HG03469 (cell line): Measurements from ENCODE around the gene GTSF1L.
A peak's percentile ranks its signal among the peaks of the same experiment; 100 is the strongest.
"Not testable (repeated sequence)": the region's sequence is repeated elsewhere in the genome, so short reads cannot be mapped to it uniquely, and the experiment has no call there.

ENCODE experiments used
- ATAC-seq: cut with Tn5 transposase; IDR thresholded peaks from one replicate; pipeline ENCODE4 v1.9.1; 2021; ENCODE audit warnings: mild to moderate bottlenecking, moderate library complexity, moderate number of reproducible peaks; ENCODE audit not compliant: unreplicated experiment

The GTSF1L gene

DNA sequence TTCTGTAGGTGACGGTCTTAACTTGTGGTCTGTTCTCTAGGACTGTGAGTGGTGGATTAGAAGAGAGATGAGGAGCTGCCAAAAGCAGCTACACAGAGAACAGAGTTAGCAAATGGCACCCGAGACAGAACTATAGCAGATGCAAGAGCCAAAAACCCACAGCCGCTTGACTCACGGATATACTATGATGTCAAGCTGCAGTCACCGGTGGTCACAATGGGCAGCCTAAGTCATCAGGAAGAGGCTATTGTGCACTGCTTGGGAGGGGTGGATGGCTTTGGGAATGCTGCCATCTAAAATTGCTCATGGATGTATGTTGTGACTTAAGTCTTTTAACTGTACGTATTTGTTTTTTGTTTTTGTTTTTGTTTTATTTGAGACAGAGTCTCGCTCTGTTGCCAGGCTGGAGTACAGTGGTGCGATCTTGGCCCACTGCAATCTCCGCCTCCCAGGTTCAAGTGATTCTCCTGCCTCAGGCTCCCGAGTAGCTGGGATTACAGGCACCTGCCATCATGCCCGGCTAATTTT lies at the start of gene GTSF1L:
Gene GTSF1L, minus strand, starts transcription at position 192 of the 528 bp plus-strand sequence. CDS start 308 bp downstream, outside the sequence.
- ATAC-seq: no peak

DNA sequence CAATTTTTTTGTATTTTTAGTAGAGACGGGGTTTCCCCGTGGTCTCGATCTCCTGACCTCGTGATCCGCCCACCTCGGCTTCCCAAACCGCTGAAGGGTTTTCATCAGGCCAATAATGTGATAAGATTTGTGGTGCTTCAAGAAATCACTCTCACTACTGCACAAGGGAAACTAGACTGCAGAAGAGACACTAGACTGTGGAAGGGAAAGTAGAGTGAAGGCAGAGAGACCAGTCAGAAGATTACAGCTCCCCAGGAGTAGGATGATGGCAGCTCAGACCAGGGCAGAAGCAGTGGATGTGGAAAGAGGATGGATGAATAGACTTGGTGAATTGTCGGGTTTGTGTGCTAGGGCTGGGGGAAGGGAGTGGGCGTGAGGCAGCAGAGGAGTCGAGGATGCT lies 48.0 kb upstream of the GTSF1L start:
- ATAC-seq: no peak

GRCh38 chr20:43771503-43772190 lies 44.8 kb upstream of the GTSF1L start:
- no peak for ATAC-seq

DNA sequence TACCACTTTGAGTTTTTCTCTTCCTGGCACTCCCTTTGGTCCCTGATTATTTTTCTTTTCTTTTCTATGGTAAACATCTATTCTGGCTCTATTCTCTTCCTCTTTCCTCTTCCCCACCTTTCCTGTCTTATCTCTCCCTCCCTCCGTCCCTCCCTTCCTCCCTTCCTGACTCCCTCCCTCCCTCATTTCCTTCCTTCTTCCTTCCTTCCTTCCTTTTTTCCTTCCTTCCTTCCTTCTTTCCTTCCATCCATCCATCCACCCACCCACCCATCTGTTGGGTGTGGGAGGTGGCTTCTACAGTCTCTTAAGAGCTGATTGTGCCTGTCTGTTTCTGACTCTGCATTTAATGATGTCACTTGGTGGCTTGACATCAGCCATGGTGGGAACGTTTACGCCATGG lies 43.5 kb upstream of the GTSF1L start:
- no peak for ATAC-seq

GRCh38 chr20:43767686-43768474 lies 41.1 kb upstream of the GTSF1L start:
- no peak for ATAC-seq

- no peak for ATAC-seq
Measured at GRCh38 chr20:43766917-43767316, 40.1 kb upstream of the GTSF1L start.

DNA sequence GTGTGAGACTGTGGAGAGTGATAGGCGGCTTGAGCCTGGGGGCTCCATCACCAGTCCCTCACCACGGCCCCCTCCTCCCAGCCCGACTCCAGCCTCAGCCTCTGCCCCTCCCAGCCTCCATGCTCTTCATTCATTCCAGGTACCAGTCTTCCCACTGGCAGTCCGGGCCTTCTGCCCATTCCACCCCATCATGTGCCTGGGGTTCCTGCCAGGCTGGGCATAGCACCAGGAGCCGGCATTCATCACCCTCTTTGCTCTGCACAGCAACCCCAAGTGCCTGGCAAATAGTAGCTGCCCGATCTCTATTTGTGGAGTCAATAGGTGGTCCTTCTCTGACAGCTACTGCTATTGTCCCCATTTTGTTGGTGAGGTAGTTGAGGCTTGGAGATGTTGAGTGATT lies 39.6 kb upstream of the GTSF1L start:
- no peak for ATAC-seq

GRCh38 chr20:43765916-43766315 lies 39.1 kb upstream of the GTSF1L start:
- ATAC-seq: no peak

DNA sequence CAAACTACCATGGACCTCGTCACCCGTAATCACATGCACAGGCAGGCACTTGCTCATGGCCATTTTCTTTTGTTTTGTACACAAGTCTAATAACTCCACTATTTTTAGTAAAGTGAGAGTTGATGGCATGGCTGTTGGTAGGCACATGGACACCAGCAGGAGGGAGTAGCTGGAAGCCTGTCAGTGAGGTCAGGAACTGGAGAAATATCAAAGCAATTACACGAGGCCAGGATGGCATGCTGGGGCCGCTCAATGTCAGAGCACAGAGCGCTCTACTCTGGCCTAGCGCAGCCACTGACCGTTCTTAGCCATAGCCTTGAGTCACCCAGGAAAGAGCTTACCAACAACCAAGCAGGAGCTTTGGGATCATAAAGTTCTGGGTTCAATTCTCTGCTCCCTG lies 36.1 kb upstream of the GTSF1L start:
- ATAC-seq: no peak

DNA sequence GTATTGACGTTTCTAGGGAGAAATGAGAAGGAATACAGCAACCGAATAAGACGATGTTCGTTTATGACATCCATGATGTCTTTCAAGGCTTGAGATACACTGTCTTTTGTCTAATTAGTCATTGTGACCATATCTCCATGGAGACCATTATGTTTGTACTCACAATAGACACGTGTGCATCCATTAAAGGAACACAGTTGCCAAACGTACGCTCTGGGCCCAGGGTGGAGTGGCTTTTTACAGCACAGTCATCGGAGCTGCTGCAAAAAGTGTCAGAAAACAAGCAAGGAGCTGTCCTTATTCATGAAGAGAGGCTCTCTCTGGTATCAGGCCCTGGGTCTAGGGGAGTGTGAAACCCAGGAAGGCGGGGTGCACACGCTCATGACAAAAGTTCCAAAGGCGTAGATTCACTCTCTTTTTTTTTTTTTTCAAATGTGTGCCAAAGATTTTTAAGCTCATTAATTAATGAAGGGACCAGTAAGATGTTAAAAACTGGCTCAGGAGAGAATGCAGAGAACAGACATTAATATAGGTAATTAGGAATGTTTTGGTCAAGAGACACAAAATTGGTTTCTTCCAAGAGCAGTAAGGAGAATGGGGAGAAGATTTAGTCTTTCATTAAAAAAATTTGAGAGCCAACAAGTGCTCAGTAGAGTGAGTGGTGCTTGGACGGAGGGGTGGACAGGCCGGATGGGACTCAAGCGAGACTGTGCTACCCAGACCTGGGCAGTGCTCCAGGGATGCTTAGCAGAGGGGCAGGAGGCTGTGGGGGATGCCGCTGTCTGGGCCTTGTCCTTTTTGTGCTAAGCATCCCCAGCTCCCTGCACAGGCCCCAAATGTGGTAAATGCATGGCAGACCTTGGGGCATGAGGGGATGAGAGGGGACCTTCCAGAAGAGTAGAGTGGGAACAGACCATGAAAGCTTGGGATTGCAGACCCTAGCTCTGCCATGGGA lies 34.9 kb upstream of the GTSF1L start:
- ATAC-seq: no peak

GRCh38 chr20:43757888-43758287 lies 31.1 kb upstream of the GTSF1L start:
- not testable (repeated sequence) for ATAC-seq

DNA sequence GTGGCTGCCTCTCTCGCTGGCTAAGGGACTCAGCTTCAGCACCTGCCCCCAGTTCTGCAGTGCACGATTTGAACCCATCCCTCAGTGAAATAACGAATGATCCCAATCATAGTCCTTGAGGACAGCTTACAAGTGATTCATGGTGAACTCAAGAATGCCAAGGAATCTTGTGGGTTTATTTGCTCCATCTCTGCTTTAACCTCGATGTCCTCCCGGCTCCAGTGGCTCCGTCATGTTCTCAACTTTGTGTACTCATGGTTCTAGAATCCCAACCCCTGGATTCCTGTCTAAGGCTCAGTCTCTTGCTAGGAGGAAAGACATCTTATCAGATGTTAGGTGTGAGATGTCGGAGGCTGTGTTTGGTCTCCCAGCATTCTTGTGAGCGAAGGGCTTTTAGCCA lies 29.0 kb upstream of the GTSF1L start:
- ATAC-seq: no peak

DNA sequence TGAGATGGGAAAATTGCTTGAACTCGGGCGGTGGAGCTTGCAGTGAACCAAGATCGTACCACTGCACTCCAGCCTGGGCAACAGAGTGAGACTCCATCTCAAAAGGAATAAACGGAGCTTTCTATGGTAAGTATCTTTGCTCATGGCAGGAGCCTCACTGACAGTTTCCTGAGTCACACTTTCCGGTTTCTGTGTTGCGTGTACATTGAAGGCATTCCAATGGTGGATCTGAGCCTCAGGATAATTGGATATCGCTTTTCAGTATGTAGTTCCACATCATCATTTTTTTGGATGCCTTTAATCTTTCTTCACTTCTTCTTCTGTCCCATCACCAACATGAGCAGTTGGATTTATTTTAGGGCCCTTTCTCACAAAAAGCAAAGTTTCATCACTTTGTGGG lies 28.6 kb upstream of the GTSF1L start:
- no peak for ATAC-seq

GRCh38 chr20:43752561-43753301 lies 25.9 kb upstream of the GTSF1L start:
- ATAC-seq: peak; percentile 43

- ATAC-seq: no peak
Measured at GRCh38 chr20:43752051-43752360, 25.2 kb upstream of the GTSF1L start.

GRCh38 chr20:43751167-43752050 lies 24.6 kb upstream of the GTSF1L start:
- ATAC-seq: peak; percentile 67

DNA sequence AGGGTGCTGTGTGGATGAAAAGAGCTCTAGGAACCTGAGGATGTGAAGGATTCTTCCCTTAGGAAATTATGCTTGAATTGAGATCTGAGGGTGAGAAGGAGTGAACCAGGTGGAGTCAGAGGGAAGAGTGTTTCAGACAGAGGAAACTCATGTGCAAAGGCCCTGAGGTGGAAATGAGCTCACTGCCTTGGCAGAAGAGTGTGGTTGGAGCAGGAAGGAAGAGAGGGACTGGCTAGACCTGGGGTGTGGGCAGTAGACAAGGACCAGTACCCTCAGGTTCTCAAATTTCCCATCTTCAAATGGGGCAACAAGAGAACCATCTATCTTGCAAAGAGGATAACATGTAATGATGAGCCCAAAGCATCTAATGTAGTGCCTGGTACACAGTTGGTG lies 24.0 kb upstream of the GTSF1L start:
- ATAC-seq: no peak

- no peak for ATAC-seq
Measured at GRCh38 chr20:43749734-43750294, 23.0 kb upstream of the GTSF1L start.

GRCh38 chr20:43748274-43748673 lies 21.5 kb upstream of the GTSF1L start:
- ATAC-seq: no peak
